GM12891 (cell line): ENCODE measurements around the gene BRAP.

Source experiments
- PAX5 ChIP-seq: IDR thresholded peaks from 2 replicates; pipeline ENCODE4 v1.6.1; 2011; ENCODE audit warnings: low read length, moderate library complexity, mild to moderate bottlenecking; ENCODE audit not compliant: insufficient read depth, severe bottlenecking
- POLR2A ChIP-seq: IDR thresholded peaks from 2 replicates; pipeline ENCODE4 v1.6.1; 2011; ENCODE audit warnings: low read depth, low read length, control low read depth
- POLR2AphosphoS5 ChIP-seq: IDR thresholded peaks from 2 replicates; pipeline ENCODE4 v1.6.1; 2011; ENCODE audit warnings: low read depth, low read length, control low read depth
- SPI1 ChIP-seq: IDR thresholded peaks from 2 replicates; pipeline ENCODE4 v1.6.1; 2011; ENCODE audit warnings: low read depth, low read length, control low read depth
- TAF1 ChIP-seq: IDR thresholded peaks from 2 replicates; pipeline ENCODE4 v1.6.1; 2011; ENCODE audit warnings: low read depth, low read length, control low read depth

GRCh38 chr12:111692575-111693210 is 6.9 kb upstream of the BRAP start:
- TF ChIP-seq POLR2A (no peak), POLR2AphosphoS5 (no peak), TAF1 (no peak), PAX5 (no peak), SPI1 (no peak)
